DMS 273 (cell line): ENCODE data around the gene ATP5F1D.
A peak's percentile ranks its signal among the peaks of the same experiment; 100 is the strongest.

Experiments used
- DNase-seq: peaks from one replicate; lab custom pipeline; 2025; ENCODE audit not compliant: unreplicated experiment; lab: John Stamatoyannopoulos, UW

ATP5F1D gene

DNA sequence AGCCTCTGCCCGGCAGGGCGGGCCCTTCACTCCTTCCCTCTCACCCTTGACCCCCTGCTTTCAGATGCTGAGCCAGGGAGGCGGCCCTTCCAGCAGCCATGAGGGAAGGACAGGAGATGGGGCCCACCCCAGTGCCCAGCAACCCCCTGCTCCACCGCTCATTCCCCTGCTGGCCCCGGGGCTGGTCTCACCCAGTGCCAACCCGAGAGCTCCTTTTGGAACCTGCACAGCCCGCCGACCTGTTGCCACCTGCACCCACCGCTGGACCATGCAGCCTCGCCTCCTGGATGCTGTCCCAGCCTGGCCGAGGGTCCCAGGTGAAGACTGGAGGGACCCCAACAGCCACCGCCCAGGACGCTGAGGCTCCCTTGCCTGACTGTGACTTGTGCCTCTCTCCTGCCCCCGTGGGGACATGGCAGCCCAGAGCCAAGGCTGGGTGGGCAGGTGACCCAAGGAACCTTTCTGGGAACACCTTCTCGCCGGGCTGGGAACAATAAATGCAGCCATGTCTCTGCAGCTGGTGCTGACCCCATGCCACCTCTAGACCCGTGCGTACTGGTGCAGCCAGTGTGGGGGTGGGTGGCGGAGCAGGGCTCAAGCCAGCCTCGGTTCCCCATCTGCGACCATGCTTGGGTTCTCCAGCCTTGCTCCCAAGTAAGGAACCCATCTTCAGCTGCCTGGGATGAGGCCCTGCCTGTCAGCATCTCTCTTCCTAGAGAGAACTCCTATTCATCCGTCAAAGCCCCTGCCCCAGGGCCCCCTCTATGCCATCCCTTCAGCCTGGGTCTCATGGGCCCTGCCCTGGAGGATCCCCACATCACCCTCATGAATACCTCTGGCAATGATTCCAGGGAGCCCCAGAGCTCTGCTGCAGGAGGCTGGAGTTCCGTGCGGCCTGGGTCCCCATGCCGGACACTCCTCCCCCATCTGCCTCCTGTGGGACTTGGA lies 37.4 kb downstream of the ATP5F1D start:
- DNase-seq, result no peak

DNA sequence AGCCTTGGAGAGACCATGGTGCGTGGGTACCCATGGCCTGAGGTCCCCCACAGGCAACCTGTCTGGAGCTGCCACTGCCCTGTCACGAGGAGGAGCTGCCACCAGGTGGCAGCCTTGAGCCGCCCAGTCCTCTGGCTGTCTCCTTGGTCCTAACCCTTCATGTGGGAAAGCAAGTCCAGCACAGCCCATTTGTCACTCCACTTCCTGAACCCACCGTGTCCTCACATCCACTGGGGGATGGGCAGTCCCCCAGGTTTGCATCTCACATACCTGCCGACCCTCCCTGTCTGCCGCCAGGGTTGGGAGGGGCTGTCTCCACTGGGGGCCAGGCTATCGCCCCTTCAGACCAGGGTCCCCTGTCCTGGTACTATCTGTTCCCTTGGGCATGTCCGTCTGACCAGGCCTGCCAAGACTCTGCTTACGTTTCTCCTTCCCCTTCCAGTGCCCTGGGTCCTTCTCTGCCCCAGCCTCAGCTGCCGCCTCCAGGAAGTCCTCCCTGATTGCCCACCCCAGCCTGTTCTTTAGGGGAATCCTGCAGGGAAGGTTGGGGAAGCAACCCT lies 38.3 kb downstream of the ATP5F1D start:
- DNase-seq, result peak; percentile 93

DNA sequence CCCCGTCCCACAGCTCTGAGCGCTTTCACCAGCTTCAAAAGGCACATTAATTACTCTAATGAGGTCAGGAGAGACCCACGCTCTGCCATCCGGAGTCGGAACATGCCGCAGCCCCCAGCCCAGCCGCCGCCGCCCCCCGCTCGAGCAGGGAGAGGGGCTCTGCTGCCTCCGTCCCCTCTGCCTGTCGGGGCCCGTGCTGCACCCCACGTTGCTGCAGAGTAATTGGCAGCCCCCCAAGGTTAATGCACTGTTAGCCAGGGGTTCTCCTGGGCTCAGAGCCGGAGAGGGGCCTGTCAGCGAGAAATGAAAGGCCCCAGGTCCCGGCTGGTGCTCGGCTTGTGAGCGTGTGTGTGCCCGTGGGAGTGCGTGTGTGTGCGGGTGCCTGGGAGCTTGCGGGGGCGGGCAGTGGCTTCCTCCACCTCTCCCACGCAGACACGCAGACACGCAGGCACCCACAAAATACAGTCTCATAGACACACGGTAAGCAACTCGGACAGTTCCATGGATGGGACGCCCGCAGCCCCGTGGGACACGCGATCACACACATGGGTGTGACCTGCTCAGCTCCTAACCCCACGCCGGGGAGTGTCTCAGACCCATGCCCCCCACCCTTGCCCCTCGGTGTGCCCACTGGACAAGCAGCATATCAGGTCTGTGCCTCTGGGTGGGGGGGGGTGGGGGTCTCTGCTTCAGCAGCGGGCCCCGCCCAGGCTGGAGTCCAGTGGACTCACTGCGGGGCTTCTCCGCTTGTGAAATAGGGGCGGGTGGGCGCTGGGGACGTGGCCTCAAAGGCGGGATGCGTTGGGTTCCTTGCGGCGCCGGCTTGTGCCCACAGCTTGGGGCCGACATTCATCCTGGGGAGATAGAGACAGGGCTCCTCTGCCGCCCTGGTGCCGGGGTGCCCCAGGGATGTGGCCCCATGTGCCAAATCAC lies 39.4 kb downstream of the ATP5F1D start:
- DNase-seq, result no peak

DNA sequence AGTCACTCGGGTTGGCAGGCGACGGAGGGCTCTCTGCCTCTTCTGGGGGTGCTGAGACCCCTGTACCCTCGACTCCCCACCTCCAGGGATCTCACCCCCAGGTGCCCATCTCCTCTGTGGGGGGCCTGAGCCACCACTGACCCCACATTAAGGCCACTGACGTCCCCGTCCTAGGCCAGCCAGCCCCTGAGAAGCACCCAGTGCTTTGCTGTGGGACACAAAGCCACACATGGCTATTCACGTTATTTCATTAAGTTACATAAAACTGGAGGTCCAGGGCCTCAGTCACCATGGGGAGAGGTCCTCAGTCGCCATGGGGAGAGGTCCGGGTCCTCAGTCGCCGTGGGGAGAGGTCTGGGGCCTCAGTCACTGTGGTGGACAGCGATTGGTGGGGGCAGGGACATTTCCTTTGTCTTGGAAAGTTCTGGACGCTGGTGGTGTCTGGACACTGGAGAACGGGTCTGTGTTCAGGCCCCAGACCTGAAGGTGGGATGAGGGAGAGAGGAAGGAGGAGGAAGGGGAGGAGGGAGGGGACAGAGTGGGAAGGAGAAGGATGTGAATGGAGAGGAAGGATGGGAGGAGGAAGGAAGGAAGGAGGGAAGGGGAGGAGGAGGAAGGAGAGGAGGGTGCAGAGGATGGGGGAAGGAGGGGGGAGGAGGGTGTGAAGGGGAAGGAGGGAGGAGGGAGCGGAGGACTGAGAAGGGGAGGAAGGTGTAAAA lies 40.2 kb downstream of the ATP5F1D start:
- no peak for DNase-seq

DNA sequence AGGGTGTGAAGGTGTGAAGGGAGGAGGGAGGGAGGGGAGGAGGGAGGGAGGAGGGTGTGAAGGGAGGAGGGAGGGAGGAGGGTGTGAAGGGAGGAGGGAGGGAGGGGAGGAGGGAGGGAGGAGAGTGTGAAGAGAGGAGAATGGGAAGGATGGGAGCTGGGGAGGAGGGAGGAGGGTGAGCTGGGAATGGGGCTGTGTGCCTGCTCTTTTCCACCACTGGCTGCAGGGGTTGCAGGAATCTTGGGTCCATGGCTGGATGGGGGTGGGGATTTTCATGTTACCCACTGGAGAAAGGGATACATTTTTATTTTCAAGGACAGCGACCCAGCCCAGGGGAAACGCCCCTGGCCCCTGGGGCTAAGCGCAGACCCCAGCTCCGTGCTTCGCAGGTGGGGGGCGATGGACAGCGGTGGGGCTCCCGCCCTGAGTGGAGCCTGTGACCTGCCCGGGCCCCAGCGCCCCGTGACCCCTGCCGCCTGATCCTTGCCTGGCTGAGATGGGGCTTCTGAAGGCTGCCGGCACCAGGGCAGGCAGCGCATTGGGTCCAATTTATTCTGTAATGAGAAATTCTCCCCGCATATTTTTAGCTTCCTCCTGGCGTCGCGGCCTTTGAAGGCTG lies 41.1 kb downstream of the ATP5F1D start:
- DNase-seq, result peak; percentile 61

DNA sequence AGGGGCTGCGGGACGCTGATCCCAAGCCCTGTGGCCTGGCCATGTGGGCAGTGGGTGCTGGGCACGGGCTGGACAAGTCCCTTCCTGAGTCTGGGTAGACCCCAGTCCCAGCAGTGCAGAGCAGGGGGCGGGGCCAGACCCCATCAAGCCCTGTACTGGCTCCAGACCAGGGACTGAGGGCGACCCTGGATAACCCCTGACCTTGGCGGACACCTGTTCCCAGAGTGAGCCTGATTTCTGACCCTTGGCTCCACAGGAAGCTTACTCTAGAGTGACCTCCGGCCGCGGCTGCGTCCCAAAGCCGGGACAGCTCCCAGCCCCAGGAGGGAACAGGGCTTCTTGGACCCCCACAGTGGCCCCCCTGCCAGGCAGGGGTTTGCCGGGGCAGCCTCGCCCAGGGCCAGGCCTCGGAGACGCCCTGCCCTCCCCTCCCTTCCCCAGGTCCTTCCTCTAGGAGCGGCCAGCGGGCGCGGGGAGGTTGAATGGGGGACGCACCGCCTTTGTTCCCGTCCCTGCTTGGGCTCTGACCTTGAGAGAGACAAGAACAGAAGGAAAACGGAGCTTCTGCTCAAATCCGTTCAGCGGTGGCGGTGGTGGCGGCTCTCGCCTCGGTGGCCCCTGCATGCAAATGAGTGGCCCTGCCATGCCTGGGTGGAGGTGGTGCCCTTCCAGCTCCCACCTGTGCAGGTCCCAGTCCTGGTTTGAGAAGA lies 41.8 kb downstream of the ATP5F1D start:
- DNase-seq, result no peak

DNA sequence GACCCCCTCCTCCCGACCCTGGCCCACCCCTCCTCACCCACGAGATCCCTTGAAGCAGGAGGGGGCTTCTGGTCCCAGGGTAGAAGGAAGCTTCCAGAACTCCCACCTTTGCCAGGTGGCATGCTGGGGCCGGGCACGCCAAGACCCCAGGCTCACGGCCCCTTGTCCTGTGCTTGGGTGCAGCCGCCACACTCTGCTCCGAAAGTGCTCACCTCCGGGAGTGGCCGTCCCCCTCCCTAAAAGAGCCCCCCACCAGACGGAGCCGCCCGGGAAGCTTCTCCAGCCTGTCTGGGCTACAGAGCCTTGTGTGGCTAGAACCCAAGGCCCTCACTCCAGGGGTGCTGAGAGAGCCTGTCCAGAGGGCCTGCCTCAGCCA lies 42.4 kb downstream of the ATP5F1D start:
- no peak for DNase-seq

DNA sequence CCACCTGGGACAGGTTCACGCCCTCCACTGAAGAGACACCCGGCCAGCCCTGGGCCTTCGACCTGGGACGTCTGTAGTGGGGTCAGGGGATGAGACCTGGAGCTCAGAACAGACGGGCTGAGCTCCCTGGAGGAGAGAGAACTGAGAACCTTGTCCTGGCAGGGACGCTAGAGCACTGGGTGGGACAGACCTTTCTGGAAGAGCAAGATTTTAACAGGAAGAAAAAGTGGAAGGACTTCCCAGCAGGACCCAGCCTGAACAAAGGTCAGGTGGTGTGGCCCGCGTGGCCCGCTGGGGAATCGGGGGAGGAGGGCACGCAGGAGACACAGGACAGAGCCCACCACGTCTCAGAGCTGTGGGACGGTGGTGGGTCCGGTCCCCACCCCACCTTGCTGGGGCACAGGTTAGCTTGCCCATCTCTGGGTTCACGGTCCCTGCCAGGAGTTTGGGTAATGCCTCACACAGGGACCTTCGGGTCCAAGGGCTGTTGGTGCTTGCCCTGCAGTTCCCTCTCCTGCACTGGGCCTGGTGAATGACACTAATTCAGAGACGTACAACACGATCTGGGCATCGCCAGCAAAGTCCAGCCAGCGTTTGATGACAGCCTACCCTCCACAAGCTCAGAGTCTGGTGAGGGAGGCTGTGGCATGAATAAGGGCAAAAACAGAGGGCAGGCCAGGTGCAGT lies 42.9 kb downstream of the ATP5F1D start:
- no peak for DNase-seq

DNA sequence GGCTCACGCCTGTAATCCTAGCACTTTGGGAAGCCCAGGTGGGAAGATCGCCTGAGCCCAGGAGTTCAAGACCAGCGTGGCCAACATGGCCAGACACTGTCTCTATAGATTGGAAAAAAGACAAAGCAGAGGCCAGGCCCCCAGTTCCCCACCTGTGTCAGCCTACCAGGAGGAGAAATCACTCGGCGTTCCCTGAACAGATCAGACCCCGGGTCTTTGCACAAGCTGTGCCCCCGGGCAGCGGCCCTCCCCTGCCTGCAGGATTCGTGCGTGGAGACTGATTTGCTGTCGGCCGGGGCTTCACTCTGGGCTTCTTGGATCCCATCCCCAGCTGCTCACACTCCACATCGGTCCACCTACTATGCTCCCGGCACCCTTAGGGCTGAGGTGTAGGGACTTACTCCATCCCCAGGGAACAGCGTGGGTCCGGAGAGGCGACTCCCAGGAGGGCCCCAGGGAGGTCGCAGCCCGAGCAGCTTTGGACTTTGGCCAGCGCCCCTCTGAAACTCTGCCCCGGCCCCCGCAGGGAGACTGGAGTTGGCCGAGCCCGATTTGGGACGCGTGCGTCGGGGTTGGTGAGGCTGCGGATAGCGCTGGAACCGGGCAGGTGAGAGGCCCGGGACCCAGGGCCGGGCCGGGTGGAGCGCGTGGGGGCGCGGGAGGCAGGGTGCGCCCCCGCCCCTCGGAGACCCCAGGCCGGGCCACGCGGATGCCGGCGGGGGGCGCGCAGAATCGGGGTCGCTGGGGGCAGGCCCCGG lies 43.6 kb downstream of the ATP5F1D start:
- peak; percentile 56 for DNase-seq

DNA sequence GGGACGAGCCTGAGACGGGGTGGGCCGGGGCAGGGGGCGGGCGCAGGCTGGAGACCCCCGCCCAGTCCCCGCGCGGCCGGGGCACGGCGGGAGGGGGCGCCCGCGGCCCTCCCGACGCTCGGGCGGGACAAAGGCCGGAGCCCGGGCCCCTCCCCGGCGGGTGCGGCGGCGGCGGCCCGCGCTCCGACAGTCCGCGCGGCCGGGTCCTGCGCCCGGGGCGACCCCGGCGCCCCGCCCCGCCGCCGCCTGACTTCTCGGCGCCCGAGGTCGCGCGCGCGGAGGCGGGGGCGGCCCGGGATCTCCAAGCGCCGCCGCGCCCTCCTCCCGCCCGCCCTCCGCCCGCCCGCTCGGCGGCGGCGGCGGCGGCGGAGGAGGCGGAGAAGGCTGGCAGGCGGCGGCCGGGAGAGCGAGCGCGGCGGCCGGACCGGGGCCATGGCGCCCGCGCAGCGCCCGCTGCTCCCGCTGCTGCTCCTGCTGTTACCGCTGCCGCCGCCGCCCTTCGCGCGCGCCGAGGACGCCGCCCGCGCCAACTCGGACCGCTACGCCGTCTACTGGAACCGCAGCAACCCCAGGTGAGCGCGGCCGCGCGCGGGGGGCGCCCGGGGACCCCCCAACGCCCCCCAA lies 44.3 kb downstream of the ATP5F1D start, which contains the start of gene EFNA2:
EFNA2 (plus strand) TSS at position 137 of the 624 bp plus-strand sequence; CDS start at position 433, 296 bp downstream.
- DNase-seq, result peak; percentile 61

DNA sequence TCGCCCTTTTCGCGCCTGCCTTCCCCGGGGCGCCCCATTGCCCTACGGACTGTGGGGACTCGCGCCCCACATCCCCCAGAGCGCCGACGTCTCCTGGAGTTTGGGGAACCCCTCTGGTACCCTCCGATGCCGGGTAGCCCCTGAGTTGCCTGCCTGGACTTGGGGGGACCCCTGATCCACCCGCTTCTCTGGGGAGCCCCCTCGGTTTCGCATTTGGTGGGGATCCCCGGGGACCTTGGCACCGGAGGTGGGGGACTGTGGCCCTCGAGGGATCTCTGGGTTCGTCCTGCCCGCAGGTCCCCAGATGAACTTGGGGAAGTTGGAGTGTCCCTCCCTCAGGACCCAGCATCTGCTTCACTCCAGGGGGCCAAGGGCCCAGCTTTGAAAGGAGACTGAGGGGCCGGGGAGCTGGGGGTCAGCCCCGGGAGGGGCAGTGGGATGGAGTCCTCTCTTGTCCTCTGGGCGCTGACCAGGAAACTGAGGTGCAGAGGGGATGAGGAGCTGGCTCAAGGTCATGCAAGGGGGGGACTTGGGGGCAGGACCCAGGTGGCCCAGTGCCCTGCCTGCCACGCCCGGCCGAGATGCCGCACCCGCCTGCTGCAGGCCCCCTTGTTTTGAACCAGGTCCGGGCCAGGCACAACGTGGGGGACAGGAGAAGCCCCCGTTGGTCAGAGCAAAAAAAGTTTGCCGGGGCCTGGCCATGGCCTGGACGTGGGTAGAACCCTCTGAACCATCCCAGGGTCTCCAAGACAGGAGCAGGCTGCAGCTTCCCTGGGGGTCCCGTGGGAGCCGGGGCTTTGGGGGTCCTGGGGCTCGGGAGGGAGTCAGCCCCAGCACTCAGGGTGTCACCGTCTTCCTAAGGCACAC lies 45.2 kb downstream of the ATP5F1D start:
- DNase-seq, result no peak

DNA sequence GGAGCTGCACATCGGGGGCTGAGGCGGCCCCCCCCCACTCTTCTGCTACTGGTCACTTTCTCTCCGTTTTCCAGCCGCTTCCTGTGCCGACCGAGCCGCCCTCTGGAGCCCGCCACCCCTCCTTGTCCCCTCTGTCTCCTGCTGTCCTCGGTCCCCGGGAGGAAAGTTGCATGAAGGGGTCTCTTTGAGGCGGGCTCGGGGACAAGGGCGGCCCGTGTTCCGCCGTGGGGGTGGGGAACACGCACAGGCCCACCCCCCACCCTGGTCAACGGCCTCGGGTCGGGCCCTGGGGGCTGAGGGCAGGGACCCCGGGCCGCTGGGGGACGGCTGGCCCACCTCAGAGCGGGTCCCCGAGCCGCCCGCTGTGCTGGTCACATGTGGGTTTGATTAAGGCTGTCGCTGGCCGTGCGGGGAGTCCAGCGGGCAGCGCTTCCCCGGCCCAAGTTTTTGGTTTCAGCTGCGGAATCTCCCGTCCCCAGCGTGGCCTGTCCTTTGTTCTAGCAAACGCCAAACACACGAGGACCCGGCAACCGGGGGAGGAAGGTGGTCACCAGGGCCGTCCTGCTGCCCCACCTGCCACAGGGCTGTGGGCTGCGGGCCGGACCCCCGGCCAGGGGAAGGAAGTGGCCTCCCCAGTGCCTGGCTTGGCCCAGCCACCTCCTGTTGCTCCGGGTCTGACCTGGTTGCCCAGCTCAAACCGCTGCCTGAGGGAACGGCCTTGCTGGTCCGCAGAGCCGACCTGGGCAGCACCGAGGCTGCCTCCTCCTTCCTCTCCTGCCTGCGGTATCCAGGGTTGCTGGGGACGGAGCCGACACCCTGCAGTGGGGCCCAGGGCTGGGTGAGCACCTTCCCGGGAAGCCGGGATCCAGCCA lies 46.0 kb downstream of the ATP5F1D start:
- peak; percentile 53 for DNase-seq

DNA sequence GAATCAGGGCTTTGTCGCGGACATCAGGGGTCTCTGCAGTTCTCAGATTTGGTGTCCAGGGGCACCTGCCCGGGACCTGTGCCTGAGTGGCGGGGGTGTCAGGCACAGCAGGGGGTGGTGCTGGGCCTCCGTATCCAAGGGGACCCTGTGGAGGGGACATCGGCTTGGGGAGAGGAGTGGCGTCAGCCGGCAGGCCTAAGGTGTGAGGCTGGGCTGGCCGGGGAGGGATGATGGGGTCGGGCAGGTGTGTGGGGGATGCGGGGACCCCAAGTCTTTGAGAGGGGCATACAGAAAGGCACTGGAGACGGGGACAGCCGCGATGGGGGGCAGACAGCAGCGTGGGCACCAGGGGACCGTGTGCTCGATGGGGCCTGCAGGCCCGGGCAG lies 46.7 kb downstream of the ATP5F1D start:
- DNase-seq, result no peak

DNA sequence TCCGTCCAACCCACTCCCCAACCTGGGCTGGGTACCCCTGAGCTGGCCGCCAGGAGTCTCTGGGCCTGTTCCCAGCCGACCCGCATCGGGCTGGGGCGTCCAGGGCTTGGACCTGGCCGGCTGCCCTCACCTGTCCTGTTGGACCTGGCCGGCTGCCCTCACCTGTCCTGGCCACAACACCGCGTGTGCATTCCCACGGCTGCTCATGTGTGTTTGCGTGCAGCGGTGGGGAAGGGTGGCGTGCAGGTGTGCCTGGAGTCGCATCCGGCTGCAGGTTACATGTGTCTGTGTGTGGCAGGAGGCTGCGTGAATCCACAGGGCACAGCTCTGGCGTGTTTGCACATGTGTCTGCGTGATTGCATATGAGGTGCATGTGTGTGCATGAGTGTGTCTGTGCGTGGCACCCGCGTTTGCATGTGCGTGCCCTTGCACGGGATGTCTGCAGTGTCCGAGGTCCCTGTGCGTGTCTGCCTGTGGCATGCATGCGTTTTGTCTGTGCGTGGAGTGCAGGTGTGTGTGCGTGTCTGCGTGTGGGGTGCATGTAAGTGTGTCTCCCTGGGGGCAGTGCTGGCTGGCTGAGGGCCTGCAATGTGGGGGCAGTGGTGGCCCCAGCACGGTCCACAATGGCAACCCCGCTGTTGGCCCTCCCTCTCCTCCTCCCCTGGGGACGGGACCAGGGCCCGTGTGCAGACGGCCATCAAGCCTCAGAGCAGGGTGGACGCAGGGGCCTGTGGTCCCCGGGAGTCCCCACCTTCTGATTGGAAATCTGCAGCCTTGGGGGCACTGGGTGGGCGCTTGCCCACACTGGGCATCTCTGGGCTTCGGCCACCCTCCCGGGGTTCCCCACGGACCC lies 47.5 kb downstream of the ATP5F1D start:
- DNase-seq, result no peak

DNA sequence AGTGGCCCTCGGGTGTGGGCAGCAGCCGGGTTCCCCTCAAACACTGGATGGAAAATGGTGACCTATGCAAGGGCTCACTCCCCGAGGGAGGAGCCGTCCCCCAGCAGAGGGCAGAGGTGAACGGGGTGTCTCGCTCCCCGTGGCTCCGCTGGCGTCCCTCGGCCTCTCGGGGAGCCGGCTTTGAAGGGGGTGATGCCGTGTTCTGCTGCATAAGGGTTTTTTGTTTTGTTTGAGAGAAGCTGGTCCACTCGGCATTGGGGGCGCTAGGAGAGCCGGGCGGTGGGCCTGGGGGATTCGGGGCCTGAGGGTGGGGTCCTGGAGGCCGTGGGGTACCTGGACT lies 48.1 kb downstream of the ATP5F1D start:
- DNase-seq, result no peak
